ENCODE results near the gene CISD3.

DNA sequence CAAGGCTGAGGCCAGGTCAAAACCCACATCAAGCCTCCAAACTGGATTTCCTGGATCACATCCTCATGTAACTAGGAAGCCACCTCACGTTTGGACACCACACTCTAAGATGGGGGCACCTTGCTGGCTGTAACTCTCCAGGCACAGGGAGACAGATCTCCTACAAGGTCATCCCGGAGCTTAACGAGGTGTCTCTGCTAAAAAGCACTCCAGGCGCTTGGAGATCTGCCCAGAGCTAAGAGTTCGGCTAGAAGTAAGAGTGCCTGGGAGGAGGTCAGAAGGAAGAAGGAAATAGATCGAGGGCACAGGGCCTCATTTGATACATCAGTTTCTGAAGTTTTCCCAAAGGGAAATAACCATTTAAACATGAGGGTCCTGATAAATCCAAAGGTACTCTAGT lies 38.3 kb downstream of the CISD3 start:
- TF ChIP-seq POLR2A (IDR thresholded peaks at IDR 0.05) = no peak
- TF ChIP-seq, protein P1, sequence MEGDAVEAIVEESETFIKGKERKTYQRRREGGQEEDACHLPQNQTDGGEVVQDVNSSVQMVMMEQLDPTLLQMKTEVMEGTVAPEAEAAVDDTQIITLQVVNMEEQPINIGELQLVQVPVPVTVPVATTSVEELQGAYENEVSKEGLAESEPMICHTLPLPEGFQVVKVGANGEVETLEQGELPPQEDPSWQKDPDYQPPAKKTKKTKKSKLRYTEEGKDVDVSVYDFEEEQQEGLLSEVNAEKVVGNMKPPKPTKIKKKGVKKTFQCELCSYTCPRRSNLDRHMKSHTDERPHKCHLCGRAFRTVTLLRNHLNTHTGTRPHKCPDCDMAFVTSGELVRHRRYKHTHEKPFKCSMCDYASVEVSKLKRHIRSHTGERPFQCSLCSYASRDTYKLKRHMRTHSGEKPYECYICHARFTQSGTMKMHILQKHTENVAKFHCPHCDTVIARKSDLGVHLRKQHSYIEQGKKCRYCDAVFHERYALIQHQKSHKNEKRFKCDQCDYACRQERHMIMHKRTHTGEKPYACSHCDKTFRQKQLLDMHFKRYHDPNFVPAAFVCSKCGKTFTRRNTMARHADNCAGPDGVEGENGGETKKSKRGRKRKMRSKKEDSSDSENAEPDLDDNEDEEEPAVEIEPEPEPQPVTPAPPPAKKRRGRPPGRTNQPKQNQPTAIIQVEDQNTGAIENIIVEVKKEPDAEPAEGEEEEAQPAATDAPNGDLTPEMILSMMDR (IDR thresholded peaks at IDR 0.05) = no peak
